Trophoblast cell (in vitro differentiated cells and primary cell): ENCODE results near the gene EML2.

Source experiments
- DNase-seq, 2 donors: peaks; one replicate each; pipeline ENCODE4 v3.0.0-alpha.2; 2016
- H2AFZ ChIP-seq: 2 replicates; pipeline ENCODE4 v1.6.1; 2013; ENCODE audit warnings: low read length, moderate library complexity, mild to moderate bottlenecking; ENCODE audit not compliant: insufficient read depth, poor library complexity
- H2AK5ac ChIP-seq: 2 replicates; pipeline ENCODE4 v1.6.1; 2013; ENCODE audit warnings: mild to moderate bottlenecking, low read length
- H2BK120ac ChIP-seq: 2 replicates; pipeline ENCODE4 v1.6.1; 2013; ENCODE audit warnings: low read length, mild to moderate bottlenecking, moderate library complexity; ENCODE audit not compliant: insufficient read depth, poor library complexity
- H2BK12ac ChIP-seq: 2 replicates; pipeline ENCODE4 v1.6.1; 2013; ENCODE audit warnings: mild to moderate bottlenecking, low read length, moderate library complexity
- H2BK5ac ChIP-seq: 2 replicates; pipeline ENCODE4 v1.6.1; 2013; ENCODE audit warnings: low read length, low read depth, moderate library complexity, mild to moderate bottlenecking; ENCODE audit not compliant: poor library complexity
- H3K14ac ChIP-seq: 2 replicates; pipeline ENCODE4 v1.6.1; 2013; ENCODE audit warnings: mild to moderate bottlenecking, low read length
- H3K18ac ChIP-seq: 2 replicates; pipeline ENCODE4 v1.6.1; 2013; ENCODE audit warnings: mild to moderate bottlenecking, low read length
- H3K23ac ChIP-seq: 2 replicates; pipeline ENCODE4 v1.6.1; 2013; ENCODE audit warnings: low read length
- H3K27ac ChIP-seq: 2 replicates; pipeline ENCODE4 v1.5.1; 2013; ENCODE audit warnings: low read depth, mild to moderate bottlenecking, inconsistent platforms, low read length, moderate library complexity
- H3K27me3 ChIP-seq: 2 replicates; pipeline ENCODE4 v1.6.1; 2013; ENCODE audit warnings: inconsistent platforms, mild to moderate bottlenecking, low read length, moderate library complexity; ENCODE audit not compliant: insufficient read depth
- H3K36me3 ChIP-seq, 2 experiments: 1 replicate in 1 of 2; 2 replicates in 1 of 2; pipeline ENCODE4 v1.6.1; 2013; ENCODE audit warnings: low read length in 2 of 2, mild to moderate bottlenecking in 2 of 2, moderate library complexity in 1 of 2; ENCODE audit not compliant: insufficient read depth in 2 of 2, control insufficient read depth in 1 of 2
- H3K4ac ChIP-seq: 2 replicates; pipeline ENCODE4 v1.6.1; 2013; ENCODE audit warnings: low read depth, mild to moderate bottlenecking, low read length, moderate library complexity
- H3K4me1 ChIP-seq, 2 experiments: 1 replicate in 1 of 2; 2 replicates in 1 of 2; pipeline ENCODE4 v1.6.1; 2013; ENCODE audit warnings: low read length in 2 of 2, mild to moderate bottlenecking in 2 of 2, moderate library complexity in 1 of 2; ENCODE audit not compliant: insufficient read depth in 2 of 2, control insufficient read depth in 1 of 2
- H3K4me2 ChIP-seq: 2 replicates; pipeline ENCODE4 v1.6.1; 2013; ENCODE audit warnings: inconsistent platforms, mild to moderate bottlenecking, low read length, moderate library complexity
- H3K4me3 ChIP-seq: 2 replicates; pipeline ENCODE4 v1.5.1; 2013; ENCODE audit warnings: mild to moderate bottlenecking, low read depth, low read length, inconsistent platforms
- H3K79me1 ChIP-seq: one replicate; pipeline ENCODE4 v1.6.1; 2013; ENCODE audit warnings: low read length
- H3K79me2 ChIP-seq: 2 replicates; pipeline ENCODE4 v1.6.1; 2013; ENCODE audit warnings: low read length, mild to moderate bottlenecking; ENCODE audit not compliant: control insufficient read depth, insufficient read depth, poor library complexity
- H3K9ac ChIP-seq: 2 replicates; pipeline ENCODE4 v1.6.1; 2013; ENCODE audit warnings: mild to moderate bottlenecking, low read length
- H3K9me3 ChIP-seq: 2 replicates; pipeline ENCODE4 v1.6.1; 2013; ENCODE audit warnings: low read depth, mild to moderate bottlenecking, control low read depth, inconsistent platforms, low read length; ENCODE audit not compliant: insufficient read depth
- H4K12ac ChIP-seq: 2 replicates; pipeline ENCODE4 v1.6.1; 2013; ENCODE audit warnings: low read depth, mild to moderate bottlenecking, low read length, moderate library complexity
- H4K8ac ChIP-seq: 2 replicates; pipeline ENCODE4 v1.6.1; 2013; ENCODE audit warnings: low read depth, mild to moderate bottlenecking, low read length, moderate library complexity
- H4K91ac ChIP-seq: one replicate; pipeline ENCODE4 v1.6.1; 2013; ENCODE audit warnings: low read depth, mild to moderate bottlenecking, low read length, moderate library complexity
- WGBS: extraction: QIAGEN DNeasy Blood & Tissue Kit; methylation state at CpG from one replicate; pipeline ENCODE4 v1.1.7; 2013; ENCODE audit warnings: missing lambda C conversion rate; ENCODE audit not compliant: insufficient read length, insufficient coverage; ENCODE audit errors: extremely low coverage; 5-methylcytosine and 5-hydroxymethylcytosine counted together

Gene EML2

DNA sequence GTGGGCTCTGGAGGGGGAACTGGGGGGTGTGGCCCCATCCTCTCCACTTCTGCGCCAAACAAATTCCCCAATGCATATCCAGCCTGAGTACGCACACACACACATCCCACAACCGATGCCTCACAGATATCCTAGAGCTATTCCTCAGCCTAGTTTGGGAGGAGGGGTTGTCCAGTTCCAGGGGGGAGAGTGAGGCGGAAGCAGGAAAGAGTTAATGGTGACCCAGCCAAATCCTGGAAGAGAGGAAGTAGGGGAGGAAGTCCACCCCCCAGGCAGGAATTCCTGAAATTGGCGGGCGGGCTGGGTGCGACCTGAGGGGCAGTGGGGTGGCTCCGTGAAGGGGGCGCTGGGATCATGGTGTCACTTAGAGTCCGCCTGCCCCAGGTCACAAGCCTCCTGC, 38.1 kb downstream of the EML2 start:
- Histone ChIP-seq H3K79me1 (no peaks in the 10 kb centered on the region), H4K91ac (no peak overlapping the region), H3K4ac (no peak overlapping the region), H3K79me2 (no peaks in the 10 kb centered on the region), H4K12ac (no peak overlapping the region), H2BK12ac (no peak overlapping the region), H2AFZ (no peak overlapping the region), H3K4me2 (no peak overlapping the region), H3K4me3 (no peak overlapping the region), H3K4me1 (no peaks in the 10 kb centered on the region), H3K9me3 (peaks cover 2% of the 10 kb centered on the region), H3K27me3 (peaks cover 54% of the 10 kb centered on the region), H3K14ac (no peak overlapping the region), H3K9ac (no peak overlapping the region), H2BK120ac (no peak overlapping the region), H4K8ac (no peak overlapping the region), H3K18ac (no peak overlapping the region), H3K36me3 (no peaks in the 10 kb centered on the region), H2AK5ac (no peak overlapping the region), H3K27ac (no peak overlapping the region), H2BK5ac (no peak overlapping the region), H3K23ac (no peak overlapping the region)
- WGBS, result no CpG with 5 or more reads among the region's 10 CpGs
- no peak for DNase-seq

DNA sequence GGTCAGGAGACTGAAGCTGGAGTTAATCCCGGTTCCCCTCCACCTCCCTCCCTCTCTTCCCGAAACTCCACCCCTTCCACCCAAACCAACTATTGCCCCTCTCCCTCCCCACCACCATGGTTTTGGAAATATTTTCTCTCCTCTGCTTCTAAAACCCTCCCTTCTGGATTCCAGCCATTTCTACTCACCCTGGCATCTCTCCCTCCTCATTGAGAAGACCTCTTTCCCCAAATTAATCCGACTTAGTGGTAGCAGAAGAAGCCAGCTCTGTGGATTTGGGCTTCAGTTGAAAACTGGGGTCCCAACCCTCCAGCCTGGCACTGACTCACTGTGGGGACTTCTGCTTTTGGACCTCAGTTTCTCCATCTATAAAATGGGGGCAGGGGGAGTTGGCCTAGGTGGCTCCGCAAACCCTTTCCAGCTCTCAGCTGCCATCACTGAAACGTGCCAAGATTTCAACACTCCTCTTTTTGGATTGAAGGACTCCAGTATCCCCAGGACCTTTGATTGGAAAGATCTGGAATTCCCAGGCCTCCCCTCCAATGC, 38.8 kb downstream of the EML2 start:
- no CpG with 5 or more reads among the region's 5 CpGs for WGBS
- no peaks in the 10 kb centered on the region for H3K36me3 ChIP-seq
- no peak overlapping the region for H3K14ac ChIP-seq
- H3K79me1 ChIP-seq, result no peaks in the 10 kb centered on the region
- DNase-seq, result no peak
- H3K9me3 ChIP-seq, result peaks cover 2% of the 10 kb centered on the region
- no peak overlapping the region for H3K4me3 ChIP-seq
- no peak overlapping the region for H3K9ac ChIP-seq
- H2BK5ac ChIP-seq, result no peak overlapping the region
- peaks cover 54% of the 10 kb centered on the region for H3K27me3 ChIP-seq
- no peak overlapping the region for H3K27ac ChIP-seq
- no peak overlapping the region for H4K91ac ChIP-seq
- no peaks in the 10 kb centered on the region for H3K79me2 ChIP-seq
- no peaks in the 10 kb centered on the region for H3K4me1 ChIP-seq
- no peak overlapping the region for H4K12ac ChIP-seq
- no peak overlapping the region for H3K23ac ChIP-seq
- no peak overlapping the region for H2AK5ac ChIP-seq
- H4K8ac ChIP-seq, result no peak overlapping the region
- no peak overlapping the region for H2BK12ac ChIP-seq
- H2AFZ ChIP-seq, result no peak overlapping the region
- H3K4ac ChIP-seq, result no peak overlapping the region
- H3K18ac ChIP-seq, result no peak overlapping the region
- H3K4me2 ChIP-seq, result no peak overlapping the region
- H2BK120ac ChIP-seq, result no peak overlapping the region

DNA sequence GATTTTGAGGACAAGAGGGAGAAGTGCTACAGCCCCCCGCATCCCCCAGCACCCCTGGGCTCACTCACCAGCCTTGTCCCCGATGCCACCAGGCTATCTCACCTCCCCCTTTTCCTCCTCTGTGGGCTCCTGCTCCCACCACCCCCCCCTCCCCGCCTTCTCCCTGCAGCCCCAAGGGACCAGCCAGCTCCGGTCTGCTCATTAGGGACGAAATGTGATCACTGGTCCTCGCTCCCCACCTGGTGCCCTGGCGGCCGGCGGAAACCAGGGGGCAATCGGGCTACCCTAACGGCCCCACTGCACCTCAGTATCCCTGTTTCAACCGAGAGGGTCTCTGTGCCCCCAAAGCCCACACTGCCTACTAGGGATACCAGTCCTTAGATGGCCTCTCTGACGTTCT, 39.9 kb downstream of the EML2 start:
- no CpG with 5 or more reads among the region's 13 CpGs for WGBS

DNA sequence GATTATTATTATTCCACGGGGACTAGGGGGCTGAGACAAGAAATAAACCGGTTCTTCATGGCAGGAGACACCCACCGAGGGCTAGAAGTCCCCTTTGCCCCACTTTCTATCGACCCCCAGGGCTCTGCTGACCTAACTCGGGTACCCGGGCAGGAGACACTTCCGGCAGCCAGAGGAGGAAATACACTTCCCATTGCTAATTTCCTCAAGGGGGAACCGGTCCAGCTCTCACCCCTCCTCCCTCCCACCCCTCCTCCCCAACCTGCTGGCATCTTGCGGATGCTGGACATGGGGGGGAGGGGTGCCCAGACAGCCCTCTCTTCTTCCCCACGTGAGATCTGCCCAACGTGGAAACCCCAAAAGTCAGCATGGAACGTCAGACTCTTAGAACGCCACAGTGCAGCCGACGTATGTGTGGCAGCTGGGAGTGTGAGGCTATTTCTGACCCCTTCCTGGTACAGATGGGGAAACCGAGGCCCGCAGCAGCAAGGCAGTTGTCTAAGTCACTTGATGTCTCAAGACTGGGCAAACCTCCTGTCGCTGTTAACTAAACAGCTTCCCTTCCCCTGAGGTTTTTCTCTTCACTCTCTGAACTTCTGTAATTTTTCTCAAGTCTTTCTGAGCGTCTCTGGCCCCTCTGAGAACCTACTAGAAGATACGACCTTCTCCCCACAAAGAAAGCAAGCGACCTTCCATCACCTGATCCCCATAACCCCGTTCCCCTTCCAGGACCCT, 40.8 kb downstream of the EML2 start:
- Histone ChIP-seq H3K79me1 (no peaks in the 10 kb centered on the region), H3K27ac (no peak overlapping the region), H4K8ac (no peak overlapping the region), H2AFZ (no peak overlapping the region), H2BK5ac (no peak overlapping the region), H3K36me3 (no peaks in the 10 kb centered on the region), H3K14ac (no peak overlapping the region), H2BK120ac (no peak overlapping the region), H3K18ac (no peak overlapping the region), H2BK12ac (no peak overlapping the region), H3K9ac (no peak overlapping the region), H4K91ac (no peak overlapping the region), H3K4me3 (no peak overlapping the region), H3K4ac (no peak overlapping the region), H4K12ac (no peak overlapping the region), H2AK5ac (no peak overlapping the region), H3K4me1 (no peaks in the 10 kb centered on the region), H3K27me3 (peaks cover 54% of the 10 kb centered on the region), H3K23ac (no peak overlapping the region), H3K9me3 (peaks cover 2% of the 10 kb centered on the region), H3K4me2 (no peak overlapping the region), H3K79me2 (no peaks in the 10 kb centered on the region)
- no CpG with 5 or more reads among the region's 22 CpGs for WGBS
- no peak for DNase-seq

More for the DNA sequence above, 39.9 kb downstream of the EML2 start:
- Histone ChIP-seq H3K14ac (no peak overlapping the region), H3K18ac (no peak overlapping the region), H3K27ac (no peak overlapping the region), H4K12ac (no peak overlapping the region), H2AK5ac (no peak overlapping the region), H3K4me1 (no peaks in the 10 kb centered on the region), H4K91ac (no peak overlapping the region), H2BK120ac (no peak overlapping the region), H3K4ac (no peak overlapping the region), H3K27me3 (peaks cover 54% of the 10 kb centered on the region), H3K4me3 (no peak overlapping the region), H4K8ac (no peak overlapping the region), H3K23ac (no peak overlapping the region), H2BK12ac (no peak overlapping the region), H3K79me1 (no peaks in the 10 kb centered on the region), H3K36me3 (no peaks in the 10 kb centered on the region), H2BK5ac (no peak overlapping the region), H3K4me2 (no peak overlapping the region), H3K79me2 (no peaks in the 10 kb centered on the region), H3K9me3 (peaks cover 2% of the 10 kb centered on the region), H3K9ac (no peak overlapping the region), H2AFZ (no peak overlapping the region)
- DNase-seq, result no peak
